Endothelial cell of umbilical vein (primary cell): ENCODE data around the gene TPH2. TPM values are rescaled to one million over a fixed set of nuclear protein-coding genes. Genes with fewer than 3 reads are reported as not detected.

Source experiments
- BruUV-seq: library from RNA; stranded (reverse); fragments of 400-500 nt; replicated peaks from 2 replicates; lab custom pipeline; 2021; lab: Mats Ljungman, UMichigan
- CTCF ChIA-PET: fragments of 300-600, 350-600 bp; sonication (Branson Sonifier 250); formaldehyde crosslinking; loops from one replicate; lab custom pipeline; 2021; ENCODE audit warnings: antibody characterized with exemption, inconsistent platforms; lab: Charles Lee
- POLR2A ChIA-PET: fragments of 300-600, 350-600 bp; sonication (Branson Sonifier 250); formaldehyde crosslinking; loops from one replicate; lab custom pipeline; 2021; ENCODE audit warnings: antibody characterized with exemption, inconsistent platforms; lab: Charles Lee
- DNase-seq: peaks from one replicate; pipeline ENCODE4 v3.0.0-alpha.2; 2011; ENCODE audit warnings: low read depth, low spot score
- FAIRE-seq: peaks from 2 replicates; lab custom pipeline; 2011; peaks lifted over from hg19 to GRCh38; lab: Jason Lieb, UNC
- H2AFZ ChIP-seq: 2 replicates; pipeline ENCODE4 v1.6.0; 2012; ENCODE audit warnings: low read depth, low read length, control low read depth, inconsistent platforms
- H3K27ac ChIP-seq: 2 replicates; pipeline ENCODE4 v1.5.1; 2011; ENCODE audit warnings: low read depth, mild to moderate bottlenecking, control low read depth, low read length, moderate library complexity; ENCODE audit not compliant: insufficient read depth
- H3K27me3 ChIP-seq, 2 experiments: 2 replicates each; pipeline versions ENCODE4 v1.6.0 to v1.6.1; 2011; ENCODE audit warnings: low read length in 2 of 2, mixed read lengths in 1 of 2; ENCODE audit not compliant: control insufficient read depth in 2 of 2, insufficient read depth in 2 of 2
- H3K36me3 ChIP-seq, 2 experiments: 2 replicates in 1 of 2; 3 replicates in 1 of 2; pipeline ENCODE4 v1.5.1; 2011; ENCODE audit warnings: low read length in 2 of 2, mild to moderate bottlenecking in 1 of 2, moderate library complexity in 1 of 2; ENCODE audit not compliant: control insufficient read depth in 2 of 2, insufficient read depth in 2 of 2; ENCODE audit errors: extremely low read depth in 1 of 2
- H3K4me1 ChIP-seq: 3 replicates; pipeline ENCODE4 v1.5.1; 2011; ENCODE audit warnings: mild to moderate bottlenecking, low read length; ENCODE audit not compliant: control insufficient read depth, insufficient read depth; ENCODE audit errors: extremely low read depth
- H3K4me2 ChIP-seq: 2 replicates; pipeline ENCODE4 v1.6.1; 2011; ENCODE audit warnings: low read length, control low read depth, mixed read lengths; ENCODE audit not compliant: insufficient read depth
- H3K4me3 ChIP-seq, 3 experiments: fragments of 200-600 bp in 1 of 3; sonication (generic), shearing (Covaris generic) in 1 of 3; replicated peaks in 1 of 3; 2 replicates each; pipeline ENCODE4 v1.5.1; 2011 to 2016; ENCODE audit warnings: control low read depth in 3 of 3, low read length in 3 of 3, mild to moderate bottlenecking in 2 of 3, inconsistent platforms in 1 of 3, low read depth in 1 of 3, moderate library complexity in 1 of 3; ENCODE audit not compliant: insufficient read depth in 1 of 3
- H3K79me2 ChIP-seq: 2 replicates; pipeline ENCODE4 v1.6.0; 2012; ENCODE audit warnings: low read length, inconsistent platforms; ENCODE audit not compliant: control insufficient read depth, insufficient read depth
- H3K9ac ChIP-seq: replicated peaks from 2 replicates; pipeline ENCODE3; 2011; ENCODE audit warnings: low read length, control low read depth; ENCODE audit not compliant: insufficient read depth; ENCODE audit errors: extremely low read depth
- H3K9me1 ChIP-seq: replicated peaks from 3 replicates; pipeline ENCODE4 v1.6.0; 2011; ENCODE audit warnings: mild to moderate bottlenecking, low read length; ENCODE audit not compliant: control insufficient read depth, insufficient read depth; ENCODE audit errors: extremely low read depth
- H3K9me3 ChIP-seq: replicated peaks from 2 replicates; pipeline ENCODE4 v1.5.1; 2012; ENCODE audit warnings: low read length, inconsistent platforms; ENCODE audit not compliant: control insufficient read depth, insufficient read depth
- H4K20me1 ChIP-seq: replicated peaks from 2 replicates; pipeline ENCODE3; 2011; ENCODE audit warnings: mild to moderate bottlenecking, low read length; ENCODE audit not compliant: control insufficient read depth, insufficient read depth; ENCODE audit errors: extremely low read depth
- EZH2 ChIP-seq: IDR thresholded peaks from 2 replicates; pipeline ENCODE4 v1.6.1; 2012; ENCODE audit warnings: borderline replicate concordance, low read depth, mild to moderate bottlenecking, moderate library complexity, low read length, inconsistent platforms; ENCODE audit not compliant: severe bottlenecking
- FOS ChIP-seq: IDR thresholded peaks from 2 replicates; pipeline ENCODE4 v1.6.1; 2011; ENCODE audit warnings: mild to moderate bottlenecking, low read length, moderate library complexity, borderline replicate concordance; ENCODE audit not compliant: insufficient read depth
- GATA2 ChIP-seq: IDR thresholded peaks from 2 replicates; pipeline ENCODE4 v1.7.0; 2011; ENCODE audit warnings: low read depth, mild to moderate bottlenecking, moderate library complexity, mixed read lengths, low read length; ENCODE audit not compliant: insufficient read length, insufficient read depth
- JUN ChIP-seq: IDR thresholded peaks from 2 replicates; pipeline ENCODE4 v1.6.1; 2011; ENCODE audit warnings: borderline replicate concordance, low read depth; ENCODE audit not compliant: insufficient read length, insufficient read depth
- MYC ChIP-seq: IDR thresholded peaks from one replicate; pipeline ENCODE4 v1.6.1; 2011; ENCODE audit warnings: mild to moderate bottlenecking, low read depth, low read length
- POLR2A ChIP-seq: IDR thresholded peaks from 2 replicates; pipeline ENCODE4 v1.6.1; 2012; ENCODE audit warnings: low read depth, mild to moderate bottlenecking, control low read depth, low read length
- POLR2AphosphoS5 ChIP-seq: IDR thresholded peaks from 2 replicates; pipeline ENCODE4 v1.6.1; 2012; ENCODE audit warnings: low read depth, mild to moderate bottlenecking, control low read depth, low read length, moderate library complexity; ENCODE audit not compliant: insufficient read depth
- dilution Hi-C: fragments of 300-500 bp; cut with MboI; formaldehyde crosslinking; loops from one replicate; pipeline ENCODE4 v1.15.0; 2019; ENCODE audit warnings: low sequenced_read_pairs; ENCODE audit not compliant: extremely low pct_ligation_motif_present
- intact Hi-C: fragments of 100-400 bp; cut with micrococcal nuclease; formaldehyde crosslinking; loops from one replicate; pipeline ENCODE4 v1.10.0; 2022
- polyA plus RNA-seq, 4 experiments: library from polyadenylated mRNA; depleted of rRNA in 3 of 4; stranded (reverse) in 3 of 4; unstranded in 1 of 4; fragments of >200 nt; gene quantifications; 2 replicates each; pipeline versions ENCODE4 v1.2.1 to v1.2.3, GENCODE V29; 2011 to 2012; ENCODE audit warnings: missing spikeins in 1 of 4
- total RNA-seq: library from RNA; stranded (reverse); gene quantifications from 2 replicates; pipeline ENCODE4 v1.2.3, GENCODE V29; 2021
- TF ChIP-seq, protein P1 (sequence below), 2 donors: IDR thresholded peaks; 1 replicate in 1 of 2; 2 replicates in 1 of 2; pipeline ENCODE4 v1.5.1; 2011; ENCODE audit warnings: low read length in 2 of 2, mild to moderate bottlenecking in 2 of 2, moderate library complexity in 2 of 2, control low read depth in 1 of 2, inconsistent platforms in 1 of 2, low read depth in 1 of 2; ENCODE audit not compliant: insufficient read depth in 1 of 2; ENCODE audit errors: extremely low read depth in 1 of 2
- TF ChIP-seq, protein P2 (sequence below): IDR thresholded peaks from 2 replicates; pipeline ENCODE4 v1.6.1; 2011; ENCODE audit not compliant: insufficient read depth, insufficient read length

TPH2 gene
- total and polyA plus RNA-seq, 2 donors (not counting 3 experiments of a cell fraction or from before 2014, with no cell fraction given): not detected

GRCh38 chr12:72063073-72063472, 124.4 kb downstream of the TPH2 start:
- Histone ChIP-seq H3K9me3 (no peaks in the 10 kb centered on the region), H3K27ac (no peak overlapping the region), H3K9ac (no peak overlapping the region), H3K27me3 (no peaks in the 10 kb centered on the region), H4K20me1 (no peaks in the 10 kb centered on the region), H3K4me3 (no peak overlapping the region), H3K9me1 (no peaks in the 10 kb centered on the region), H2AFZ (no peak overlapping the region), H3K4me2 (no peak overlapping the region), H3K79me2 (no peaks in the 10 kb centered on the region), H3K36me3 (no peaks in the 10 kb centered on the region), H3K4me1 (no peaks in the 10 kb centered on the region)
- dilution Hi-C loops: no loop called here
- POLR2A ChIA-PET: no interaction called here
- FAIRE-seq (no peak), DNase-seq (no peak)
- TF ChIP-seq MYC (no peak), FOS (no peak), POLR2A (no peak), EZH2 (no peak), JUN (no peak), GATA2 (no peak), POLR2AphosphoS5 (no peak)
- TF ChIP-seq, protein P1, sequence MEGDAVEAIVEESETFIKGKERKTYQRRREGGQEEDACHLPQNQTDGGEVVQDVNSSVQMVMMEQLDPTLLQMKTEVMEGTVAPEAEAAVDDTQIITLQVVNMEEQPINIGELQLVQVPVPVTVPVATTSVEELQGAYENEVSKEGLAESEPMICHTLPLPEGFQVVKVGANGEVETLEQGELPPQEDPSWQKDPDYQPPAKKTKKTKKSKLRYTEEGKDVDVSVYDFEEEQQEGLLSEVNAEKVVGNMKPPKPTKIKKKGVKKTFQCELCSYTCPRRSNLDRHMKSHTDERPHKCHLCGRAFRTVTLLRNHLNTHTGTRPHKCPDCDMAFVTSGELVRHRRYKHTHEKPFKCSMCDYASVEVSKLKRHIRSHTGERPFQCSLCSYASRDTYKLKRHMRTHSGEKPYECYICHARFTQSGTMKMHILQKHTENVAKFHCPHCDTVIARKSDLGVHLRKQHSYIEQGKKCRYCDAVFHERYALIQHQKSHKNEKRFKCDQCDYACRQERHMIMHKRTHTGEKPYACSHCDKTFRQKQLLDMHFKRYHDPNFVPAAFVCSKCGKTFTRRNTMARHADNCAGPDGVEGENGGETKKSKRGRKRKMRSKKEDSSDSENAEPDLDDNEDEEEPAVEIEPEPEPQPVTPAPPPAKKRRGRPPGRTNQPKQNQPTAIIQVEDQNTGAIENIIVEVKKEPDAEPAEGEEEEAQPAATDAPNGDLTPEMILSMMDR (IDR thresholded peaks at IDR 0.05; ENCODE audit: extremely low read depth in 1 of 2, insufficient read depth in 1 of 2, low read depth in 1 of 2, low read length in 2 of 2): no peak
- TF ChIP-seq, protein P2, sequence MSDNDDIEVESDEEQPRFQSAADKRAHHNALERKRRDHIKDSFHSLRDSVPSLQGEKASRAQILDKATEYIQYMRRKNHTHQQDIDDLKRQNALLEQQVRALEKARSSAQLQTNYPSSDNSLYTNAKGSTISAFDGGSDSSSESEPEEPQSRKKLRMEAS: no peak
- CTCF ChIA-PET: no interaction called here
- intact Hi-C loops: no loop called here
- no TSS peak for BruUV-seq
